Body of pancreas (tissue), 4 donors: ENCODE measurements around the gene NAA40.

Source experiments
- CTCF ChIP-seq, 7 experiments: fragments of 450-650 bp in 4 of 7; fragments of 200-600 bp in 3 of 7; sonication (generic) in 3 of 7; IDR thresholded peaks; one replicate each; pipeline ENCODE4 v1.5.1; 2016 to 2019; ENCODE audit warnings: antibody characterized with exemption in 7 of 7
- POLR2A ChIP-seq, 3 donors: fragments of 450-650 bp; IDR thresholded peaks; one replicate each; pipeline ENCODE4 v1.6.1; 2016; ENCODE audit warnings: antibody characterized with exemption in 3 of 3, mild to moderate bottlenecking in 2 of 3

GRCh38 chr11:63970902-63971301 is 32.1 kb downstream of the NAA40 start:
- TF ChIP-seq POLR2A (IDR thresholded peaks at IDR 0.05) (no peak), CTCF (IDR thresholded peaks at IDR 0.05) (no peak)
